Testis (tissue), 3 donors: ENCODE measurements around the gene GRK3. TPM values are rescaled to one million over a fixed set of nuclear protein-coding genes. Genes with fewer than 3 reads are reported as not detected.

Experiments used
- DNase-seq: peaks from one replicate; pipeline ENCODE4 v3.0.0-alpha.2; 2019
- H3K27ac ChIP-seq, 2 donors: fragments of 200-600 bp; sonication (generic); one replicate each; pipeline ENCODE4 v1.5.1; 2019
- H3K27me3 ChIP-seq: fragments of 200-600 bp; sonication (generic); one replicate; pipeline ENCODE4 v1.5.1; 2019
- H3K36me3 ChIP-seq: fragments of 200-600 bp; sonication (generic); one replicate; pipeline ENCODE4 v1.5.1; 2017; ENCODE audit warnings: low read depth; ENCODE audit errors: missing control alignments
- H3K4me1 ChIP-seq: fragments of 200-600 bp; sonication (generic); one replicate; pipeline ENCODE4 v1.5.1; 2019
- H3K4me3 ChIP-seq, 2 donors: fragments of 200-600 bp; sonication (generic); one replicate each; pipeline ENCODE4 v1.5.1; 2017 to 2019
- H3K9me3 ChIP-seq: fragments of 200-600 bp; sonication (generic); one replicate; pipeline ENCODE4 v1.5.1; 2017
- CTCF ChIP-seq, 3 experiments: fragments of 450-650 bp in 2 of 3; fragments of 200-600 bp in 1 of 3; sonication (generic) in 1 of 3; IDR thresholded peaks; one replicate each; pipeline ENCODE4 v1.5.1; 2016 to 2019; ENCODE audit warnings: antibody characterized with exemption in 3 of 3, mild to moderate bottlenecking in 2 of 3, moderate library complexity in 1 of 3
- POLR2A ChIP-seq: fragments of 450-650 bp; IDR thresholded peaks from one replicate; pipeline ENCODE4 v1.6.1; 2017; ENCODE audit warnings: antibody characterized with exemption, mild to moderate bottlenecking, moderate library complexity
- WGBS, 2 donors: methylation state at CpG; one replicate each; pipeline ENCODE4 v1.1.5; 2018; 5-methylcytosine and 5-hydroxymethylcytosine counted together
- intact Hi-C: fragments of 100-400 bp; cut with DNase I; formaldehyde crosslinking; loops from one replicate; pipeline ENCODE4 v1.15.1; 2023; ENCODE audit warnings: low total_unique reads
- polyA plus RNA-seq: library from polyadenylated mRNA; stranded (reverse); fragments of 350-450 nt; fragmentation: Illumina TruSeq; extraction: RNeasy Lipid Tissue Mini Kit (QIAGEN cat#74804); gene quantifications from one replicate; pipeline ENCODE4 v1.2.3, GENCODE V29; 2014; ENCODE audit warnings: low read depth, low replicate concordance; ENCODE audit not compliant: insufficient read depth
- total RNA-seq, 2 donors: library from RNA; depleted of rRNA; stranded (reverse); fragments of >200 nt; gene quantifications; one replicate each; pipeline ENCODE4 v1.2.3, GENCODE V29; 2016

The GRK3 gene
- total and polyA plus RNA-seq, 3 donors from 2014 or later: 10.9 to 46.0 (median 12.8) TPM

- WGBS, 2 donors: 63 to 65% methylated on average over 7 to 8 of the region's 8 CpGs
- no peak overlapping the region for H3K4me3 ChIP-seq
- no peaks in the 10 kb centered on the region for H3K4me1 ChIP-seq
- intact Hi-C loops: no loop called here
- H3K27ac ChIP-seq: no peak overlapping the region
- DNase-seq: no peak
- H3K27me3 ChIP-seq: no peaks in the 10 kb centered on the region
- H3K36me3 ChIP-seq: no peaks in the 10 kb centered on the region
- TF ChIP-seq POLR2A (no peak), CTCF (IDR thresholded peaks at IDR 0.05) (no peak)
- no peaks in the 10 kb centered on the region for H3K9me3 ChIP-seq
Observed at GRCh38 chr22:25764270-25765015, 200.0 kb downstream of the GRK3 start.

- Histone ChIP-seq H3K27me3 (no peaks in the 10 kb centered on the region), H3K4me3 (no peak overlapping the region), H3K4me1 (no peaks in the 10 kb centered on the region), H3K27ac (no peak overlapping the region), H3K9me3 (no peaks in the 10 kb centered on the region), H3K36me3 (no peaks in the 10 kb centered on the region)
- TF ChIP-seq POLR2A: no peak
- no peak for TF ChIP-seq CTCF (IDR thresholded peaks at IDR 0.05)
- DNase-seq: no peak
- intact Hi-C loops: no loop called here
- 81 to 85% methylated on average over 2 of the region's 2 CpGs for WGBS, 2 donors
Observed at GRCh38 chr22:25765016-25765367, 200.5 kb downstream of the GRK3 start.

DNA sequence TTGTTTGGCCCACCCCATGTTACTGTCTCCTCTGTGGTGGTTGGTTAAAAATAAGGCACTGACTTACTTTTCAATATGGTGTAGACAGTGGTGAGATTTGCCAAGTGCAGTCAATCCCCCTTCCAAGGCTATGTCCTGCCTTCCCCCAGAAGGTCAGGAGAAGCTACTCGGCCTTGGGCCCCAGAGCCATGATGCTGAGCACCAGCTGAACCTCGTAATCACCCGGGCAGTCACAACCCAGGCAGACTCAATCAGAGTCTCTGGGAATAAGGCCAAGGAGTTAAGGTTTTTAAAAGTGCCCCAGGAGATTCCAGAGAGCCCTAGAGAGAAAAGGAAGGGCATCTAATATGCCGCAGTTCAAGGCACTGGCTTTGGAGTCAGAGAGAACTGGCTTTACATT lies 201.3 kb downstream of the GRK3 start:
- WGBS, 2 donors: 74 to 88% methylated on average over 4 of the region's 4 CpGs
- H3K27me3 ChIP-seq: no peaks in the 10 kb centered on the region
- no peaks in the 10 kb centered on the region for H3K4me1 ChIP-seq
- no peak for DNase-seq
- no peaks in the 10 kb centered on the region for H3K36me3 ChIP-seq
- H3K9me3 ChIP-seq: no peaks in the 10 kb centered on the region
- H3K27ac ChIP-seq: no peak overlapping the region
- no peak for TF ChIP-seq POLR2A
- TF ChIP-seq CTCF (IDR thresholded peaks at IDR 0.05): no peak
- intact Hi-C loops: no loop called here
- no peak overlapping the region for H3K4me3 ChIP-seq

GRCh38 chr22:25766418-25766817 lies 201.9 kb downstream of the GRK3 start:
- H3K27me3 ChIP-seq: no peaks in the 10 kb centered on the region
- H3K9me3 ChIP-seq: no peaks in the 10 kb centered on the region
- no peak overlapping the region for H3K4me3 ChIP-seq
- WGBS, 2 donors: 86 to 94% methylated on average over 3 of the region's 3 CpGs
- intact Hi-C loops: no loop called here
- no peaks in the 10 kb centered on the region for H3K36me3 ChIP-seq
- DNase-seq: no peak
- TF ChIP-seq CTCF (IDR thresholded peaks at IDR 0.05): no peak
- TF ChIP-seq POLR2A: no peak
- H3K27ac ChIP-seq: no peak overlapping the region
- no peaks in the 10 kb centered on the region for H3K4me1 ChIP-seq

GRCh38 chr22:25770333-25770732 lies 205.9 kb downstream of the GRK3 start:
- Histone ChIP-seq H3K9me3 (no peaks in the 10 kb centered on the region), H3K4me1 (no peaks in the 10 kb centered on the region), H3K4me3 (no peak overlapping the region), H3K27ac (no peak overlapping the region), H3K27me3 (no peaks in the 10 kb centered on the region), H3K36me3 (no peaks in the 10 kb centered on the region)
- 92 to 94% methylated on average over 4 of the region's 4 CpGs for WGBS, 2 donors
- DNase-seq: no peak
- TF ChIP-seq CTCF (IDR thresholded peaks at IDR 0.05) (no peak), POLR2A (no peak)
- intact Hi-C loops: loop anchor here (5.0 kb wide), 1 partner anchor 308 kb away; no protein-coding TSS in a partner anchor
